ENCODE results near the gene PDZK1IP1. TPM values are rescaled to one million over a fixed set of nuclear protein-coding genes. Genes with fewer than 3 reads are reported as not detected.

PDZK1IP1 gene
- total and polyA plus RNA-seq, 2 of the 4 experiments (the other 2 are of a cell fraction), result not detected

DNA sequence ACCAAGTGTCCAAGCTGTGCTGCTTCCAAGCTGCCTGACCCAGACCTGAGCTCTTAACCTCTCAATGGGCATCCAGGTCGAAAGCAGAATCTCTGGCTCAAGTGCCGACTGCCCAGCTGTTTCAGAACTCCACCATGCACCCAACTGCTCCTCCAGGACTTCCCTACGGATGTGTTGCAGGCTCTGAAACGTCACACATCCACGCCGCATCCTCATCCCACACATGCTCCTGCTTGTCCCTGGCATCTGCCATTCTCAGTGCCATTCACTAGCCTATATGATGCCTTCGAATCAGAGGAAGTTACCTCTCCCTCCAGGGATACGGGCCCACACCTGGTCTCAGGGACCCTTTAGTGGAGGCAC, 11.2 kb downstream of the PDZK1IP1 start:
- CTCF ChIA-PET, result interaction anchor here (0.6 to 1.8 kb wide), 16 partner anchors 12 to 548 kb away, joined by 3 to 14 read pairs (median 4); partner anchors contain the start of genes FOXD2 and PDZK1IP1
- DNase-seq (no peak), ATAC-seq (ENCODE audit: low read depth) (no peak)
- Histone ChIP-seq H2BK15ac (ENCODE audit: low read depth, low read length) (no peak overlapping the region), H4K8ac (ENCODE audit: low read depth in 2 of 2, low read length in 2 of 2) (peak overlapping the region; percentile 86 to 91), H2BK120ac (ENCODE audit: low read depth, low read length) (no peak overlapping the region), H3K56ac (ENCODE audit: extremely low read depth, insufficient read depth, low read length) (no peak overlapping the region), H3K23ac (ENCODE audit: low read depth, low read length) (no peak overlapping the region), H3K18ac (ENCODE audit: low read depth, low read length) (no peak overlapping the region), H3K9me1 (ENCODE audit: insufficient read depth, low read length) (no peaks in the 10 kb centered on the region), H3K9ac (ENCODE audit: low read depth, low read length) (no peak overlapping the region), H3K27me3 (ENCODE audit: control insufficient read depth, insufficient read depth, low read length) (no peaks in the 10 kb centered on the region; the same call in 1 of the 2 replicates), H3K79me1 (ENCODE audit: low read depth in 1 of 2, low read length in 2 of 2) (no peaks in the 10 kb centered on the region), H4K91ac (ENCODE audit: insufficient read depth, low read depth, low read length) (peak overlapping the region; percentile 19; the same call in 1 of the 2 replicates), H2AFZ (replicated peaks; ENCODE audit: low read length, poor library complexity) (peak overlapping the region; percentile 91), H3K27ac (ENCODE audit: insufficient read depth, low read length) (no peak overlapping the region), H3K14ac (replicated peaks; ENCODE audit: low read depth, low read length) (no peak overlapping the region), H3K4me1 (ENCODE audit: control insufficient read depth, insufficient read depth, low read length) (no peaks in the 10 kb centered on the region), H3K4me3 (ENCODE audit: insufficient read depth, low read depth, low read length) (no peak overlapping the region), H2AK5ac (ENCODE audit: low read depth, low read length) (no peak overlapping the region), H4K5ac (ENCODE audit: low read depth, low read length) (peak overlapping the region; percentile 62), H2BK5ac (ENCODE audit: low read depth, low read length, poor library complexity, severe bottlenecking) (no peak overlapping the region), H2BK20ac (ENCODE audit: low read depth, low read length) (no peak overlapping the region), H4K20me1 (ENCODE audit: insufficient read depth, low read length) (no peaks in the 10 kb centered on the region), H3K36me3 (ENCODE audit: control insufficient read depth, insufficient read depth, low read length) (no peaks in the 10 kb centered on the region), H3K4ac (ENCODE audit: low read depth, low read length) (no peak overlapping the region), H3K4me2 (ENCODE audit: low read depth, low read length) (no peak overlapping the region), H3K9me3 (ENCODE audit: control insufficient read depth, insufficient read depth, low read length) (no peaks in the 10 kb centered on the region), H2AK9ac (replicated peaks; ENCODE audit: low read depth, low read length, poor library complexity) (no peak overlapping the region)
- dilution Hi-C loops (cut with HindIII; ENCODE audit: low sequenced_read_pairs, unreplicated experiment), result no loop called here
- intact Hi-C loops (cut with micrococcal nuclease), result loop anchor here (1.0 to 10.0 kb wide), 10 partner anchors 154 to 1316 kb away; partner anchors contain the start of gene CMPK1
- WGBS, 2 experiments (ENCODE audit: extremely low coverage in 2 of 2, insufficient read length in 1 of 2), result 83% methylated on average over 6 of the region's 8 CpGs; no CpG with 5 or more reads in 1 of the 2 experiments
- in situ Hi-C loops (cut with MboI; ENCODE audit: low sequenced_read_pairs), result no loop called here
- POLR2A ChIA-PET (ENCODE audit: unreplicated experiment), result no interaction called here
- no TSS peak for BruUV-seq (replicated peaks)
- TF ChIP-seq MXI1 (IDR thresholded peaks at IDR 0.05; ENCODE audit: borderline replicate concordance, low read depth, low read length), result no peak
- no peak for TF ChIP-seq RFX5 (IDR thresholded peaks at IDR 0.05; ENCODE audit: low read depth, low read length)
- TF ChIP-seq FOS (IDR thresholded peaks at IDR 0.05; ENCODE audit: low read depth, low read length), result no peak
- TF ChIP-seq MAFK (IDR thresholded peaks at IDR 0.05; ENCODE audit: low read depth, low read length), result no peak
- TF ChIP-seq, protein P1, sequence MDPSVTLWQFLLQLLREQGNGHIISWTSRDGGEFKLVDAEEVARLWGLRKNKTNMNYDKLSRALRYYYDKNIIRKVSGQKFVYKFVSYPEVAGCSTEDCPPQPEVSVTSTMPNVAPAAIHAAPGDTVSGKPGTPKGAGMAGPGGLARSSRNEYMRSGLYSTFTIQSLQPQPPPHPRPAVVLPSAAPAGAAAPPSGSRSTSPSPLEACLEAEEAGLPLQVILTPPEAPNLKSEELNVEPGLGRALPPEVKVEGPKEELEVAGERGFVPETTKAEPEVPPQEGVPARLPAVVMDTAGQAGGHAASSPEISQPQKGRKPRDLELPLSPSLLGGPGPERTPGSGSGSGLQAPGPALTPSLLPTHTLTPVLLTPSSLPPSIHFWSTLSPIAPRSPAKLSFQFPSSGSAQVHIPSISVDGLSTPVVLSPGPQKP (IDR thresholded peaks at IDR 0.05; ENCODE audit: borderline replicate concordance, low read depth, low read length), result no peak
- no peak for TF ChIP-seq MAZ (IDR thresholded peaks at IDR 0.05; ENCODE audit: borderline replicate concordance, low read depth, low read length)
- TF ChIP-seq, protein P2, sequence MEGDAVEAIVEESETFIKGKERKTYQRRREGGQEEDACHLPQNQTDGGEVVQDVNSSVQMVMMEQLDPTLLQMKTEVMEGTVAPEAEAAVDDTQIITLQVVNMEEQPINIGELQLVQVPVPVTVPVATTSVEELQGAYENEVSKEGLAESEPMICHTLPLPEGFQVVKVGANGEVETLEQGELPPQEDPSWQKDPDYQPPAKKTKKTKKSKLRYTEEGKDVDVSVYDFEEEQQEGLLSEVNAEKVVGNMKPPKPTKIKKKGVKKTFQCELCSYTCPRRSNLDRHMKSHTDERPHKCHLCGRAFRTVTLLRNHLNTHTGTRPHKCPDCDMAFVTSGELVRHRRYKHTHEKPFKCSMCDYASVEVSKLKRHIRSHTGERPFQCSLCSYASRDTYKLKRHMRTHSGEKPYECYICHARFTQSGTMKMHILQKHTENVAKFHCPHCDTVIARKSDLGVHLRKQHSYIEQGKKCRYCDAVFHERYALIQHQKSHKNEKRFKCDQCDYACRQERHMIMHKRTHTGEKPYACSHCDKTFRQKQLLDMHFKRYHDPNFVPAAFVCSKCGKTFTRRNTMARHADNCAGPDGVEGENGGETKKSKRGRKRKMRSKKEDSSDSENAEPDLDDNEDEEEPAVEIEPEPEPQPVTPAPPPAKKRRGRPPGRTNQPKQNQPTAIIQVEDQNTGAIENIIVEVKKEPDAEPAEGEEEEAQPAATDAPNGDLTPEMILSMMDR (conservative IDR thresholded peaks at IDR 0.05; ENCODE audit: low read depth, low read length), result no peak
- TF ChIP-seq CHD1 (IDR thresholded peaks at IDR 0.05; ENCODE audit: low read depth, low read length), result no peak
- no peak for TF ChIP-seq NFE2L2 (IDR thresholded peaks at IDR 0.05; ENCODE audit: low read depth, low read length)
- no peak for TF ChIP-seq RCOR1 (IDR thresholded peaks at IDR 0.05; ENCODE audit: insufficient replicate concordance, low read length)
